K562 (cell line): Measurements from ENCODE around the gene DDOST. TPM values are rescaled to one million over a fixed set of nuclear protein-coding genes. Genes with fewer than 3 reads are reported as not detected.

Experiments used
- ATAC-seq: fragments of 200-7000 bp; cut with Tn5 transposase; 3 replicates; pipeline ENCODE4 v1.9.1; 2020; ENCODE audit warnings: moderate library complexity
- BruUV-seq: library from RNA; stranded (reverse); fragments of 400-500 nt; replicated peaks from 2 replicates; lab custom pipeline; 2021; lab: Mats Ljungman, UMichigan
- CTCF ChIA-PET: fragments of 300-600 bp; formaldehyde crosslinking; extraction: SDS; loops from one replicate; lab custom pipeline; 2021; ENCODE audit warnings: low intra/inter-chr PET ratio; lab: Yijun Ruan, JAX
- POLR2A ChIA-PET: fragments of 300-600, 350-650 bp; sonication (Branson Sonifier 250); formaldehyde crosslinking; extraction: SDS; loops from one replicate; lab custom pipeline; 2021; ENCODE audit warnings: antibody characterized with exemption, inconsistent platforms; lab: Yijun Ruan, JAX
- DNase-seq, 4 experiments: peaks; one replicate each; pipeline versions ENCODE4 v3.0.0 to v3.0.0-alpha.2; 2011 to 2018; ENCODE audit warnings: low spot score in 3 of 4, mixed read lengths in 3 of 4; ENCODE audit errors: extremely low read depth in 1 of 4
- FAIRE-seq: peaks from 2 replicates; lab custom pipeline; 2011; peaks lifted over from hg19 to GRCh38; lab: Jason Lieb, UNC
- H2AFZ ChIP-seq: 2 replicates; pipeline ENCODE4 v1.6.0; 2011; ENCODE audit warnings: low read depth, low read length, control low read depth, inconsistent platforms
- H3K27ac ChIP-seq: fragments of 200-600 bp; 3 replicates; pipeline ENCODE4 v1.8.0; 2011; ENCODE audit warnings: low read depth, mild to moderate bottlenecking, control low read depth, inconsistent platforms, low read length, moderate library complexity, mixed read lengths; ENCODE audit errors: extremely low read depth
- H3K27me3 ChIP-seq, 2 experiments: fragments of 300-600 bp in 1 of 2; 2 replicates in 1 of 2; 3 replicates in 1 of 2; pipeline versions ENCODE4 v1.6.0 to v1.8.0; 2011; ENCODE audit warnings: inconsistent platforms in 2 of 2, low read length in 2 of 2, mild to moderate bottlenecking in 1 of 2, mixed read lengths in 1 of 2, moderate library complexity in 1 of 2; ENCODE audit not compliant: control insufficient read depth in 2 of 2, insufficient read depth in 2 of 2
- H3K36me3 ChIP-seq: fragments of 300-600 bp; 3 replicates; pipeline ENCODE4 v1.8.0; 2011; ENCODE audit warnings: mild to moderate bottlenecking, low read length, inconsistent platforms; ENCODE audit not compliant: control insufficient read depth, insufficient read depth
- H3K4me1 ChIP-seq, 2 experiments: fragments of 200-600 bp in 1 of 2; replicated peaks in 1 of 2; 2 replicates in 1 of 2; 3 replicates in 1 of 2; pipeline versions ENCODE4 v1.5.1 to v1.8.0; 2011; ENCODE audit warnings: inconsistent platforms in 2 of 2, low read length in 2 of 2, mild to moderate bottlenecking in 1 of 2, mixed read lengths in 1 of 2, moderate library complexity in 1 of 2; ENCODE audit not compliant: control insufficient read depth in 2 of 2, insufficient read depth in 2 of 2
- H3K4me2 ChIP-seq: 2 replicates; pipeline ENCODE4 v1.6.1; 2011; ENCODE audit warnings: low read length, control low read depth, inconsistent platforms, mixed read lengths; ENCODE audit not compliant: insufficient read depth
- H3K4me3 ChIP-seq: fragments of 200-600 bp; sonication (generic), shearing (Covaris generic); 2 replicates; pipeline ENCODE4 v1.5.1; 2016; ENCODE audit warnings: control low read depth, inconsistent platforms
- H3K79me2 ChIP-seq: fragments of 200-600 bp; 3 replicates; pipeline ENCODE4 v1.8.0; 2011; ENCODE audit warnings: low read length, inconsistent platforms; ENCODE audit not compliant: control insufficient read depth, insufficient read depth
- H3K9ac ChIP-seq, 2 experiments: 2 replicates each; pipeline versions ENCODE4 v1.6.0 to v1.6.1; 2011; ENCODE audit warnings: low read depth in 2 of 2, low read length in 2 of 2, control low read depth in 1 of 2, inconsistent platforms in 1 of 2, mild to moderate bottlenecking in 1 of 2, mixed read lengths in 1 of 2; ENCODE audit not compliant: insufficient read depth in 1 of 2
- H3K9me1 ChIP-seq: one replicate; pipeline ENCODE4 v1.6.0; 2011; ENCODE audit warnings: inconsistent platforms, mild to moderate bottlenecking, low read length, moderate library complexity; ENCODE audit not compliant: control insufficient read depth, insufficient read depth
- H3K9me3 ChIP-seq: replicated peaks from 2 replicates; pipeline ENCODE4 v1.5.1; 2011; ENCODE audit warnings: low read depth, low read length, inconsistent platforms; ENCODE audit not compliant: control insufficient read depth, insufficient read depth
- H4K20me1 ChIP-seq: replicated peaks from 2 replicates; pipeline ENCODE4 v1.6.1; 2011; ENCODE audit warnings: low read length, inconsistent platforms, mixed read lengths; ENCODE audit not compliant: control insufficient read depth, insufficient read depth
- AFF4 ChIP-seq: sonication (generic); formaldehyde crosslinking; IDR thresholded peaks from 2 replicates; pipeline ENCODE4 v1.8.0; 2023; ENCODE audit warnings: mild to moderate bottlenecking, missing genetic modification reagents
- CTBP1 ChIP-seq: fragments of 450-650 bp; IDR thresholded peaks from 2 replicates; pipeline ENCODE4 v1.6.1; 2016; ENCODE audit warnings: borderline replicate concordance
- E2F8 ChIP-seq: fragments of 450-650 bp; IDR thresholded peaks from 2 replicates; pipeline ENCODE4 v1.7.1; 2018; ENCODE audit warnings: mild to moderate bottlenecking, low read depth; ENCODE audit not compliant: partially characterized antibody
- FOS ChIP-seq: IDR thresholded peaks from 3 replicates; pipeline ENCODE4 v1.6.1; 2011; ENCODE audit not compliant: insufficient read length; ENCODE audit errors: extremely low read depth
- HBP1 ChIP-seq: fragments of 450-650 bp; formaldehyde crosslinking; IDR thresholded peaks from 2 replicates; pipeline ENCODE4 v1.4.0; 2022; ENCODE audit warnings: missing genetic modification characterization
- HNRNPLL ChIP-seq: fragments of 200-400 bp; formaldehyde crosslinking; IDR thresholded peaks from 2 replicates; pipeline ENCODE4 v1.6.1; 2017; ENCODE audit warnings: low read length, low read depth, mild to moderate bottlenecking; ENCODE audit not compliant: poor library complexity, severe bottlenecking
- SAFB ChIP-seq: fragments of 200-400 bp; formaldehyde crosslinking; IDR thresholded peaks from 2 replicates; pipeline ENCODE4 v1.6.1; 2017; ENCODE audit warnings: low read depth, low read length, borderline replicate concordance
- ZNF444 ChIP-seq: fragments of 250-450 bp; sonication (Bioruptor Pico); IDR thresholded peaks from 2 replicates; pipeline ENCODE4 v1.4.0; 2020; ENCODE audit warnings: mild to moderate bottlenecking, moderate library complexity
- ZNF609 ChIP-seq: sonication (generic); formaldehyde crosslinking; IDR thresholded peaks from 2 replicates; pipeline ENCODE4 v1.8.1; 2023; ENCODE audit warnings: missing genetic modification reagents, mild to moderate bottlenecking, borderline replicate concordance
- WGBS: fragments of 100-300 bp; shearing (Covaris generic); methylation state at CpG from one replicate; pipeline ENCODE4 v1.1.6; 2016; ENCODE audit warnings: low coverage, mixed read lengths; ENCODE audit not compliant: insufficient coverage; ENCODE audit errors: missing lambda C conversion rate; 5-methylcytosine and 5-hydroxymethylcytosine counted together
- in situ Hi-C: fragments of 300-500 bp; cut with MboI; formaldehyde crosslinking; loops from 4 replicates; pipeline ENCODE4 v1.15.0; 2018; ENCODE audit warnings: inconsistent platforms, mixed read lengths
- intact Hi-C: fragments of 100-400 bp; cut with micrococcal nuclease; formaldehyde crosslinking; loops from 2 replicates; pipeline ENCODE4 v1.14.2; 2022
- polyA plus RNA-seq, 8 experiments: library from polyadenylated mRNA; depleted of rRNA in 4 of 8; stranded (reverse) in 5 of 8; unstranded in 3 of 8; fragments of >200 nt; fragmentation: Nextera tagmentation in 2 of 8; fragmentation: Illumina TruSeq in 1 of 8; extraction: Ambion mirVana in 2 of 8; extraction: Trizol in 1 of 8; gene quantifications; 2 replicates each; pipeline versions ENCODE4 v1.2.1 to v1.2.3, GENCODE V29; 2011 to 2014; ENCODE audit warnings: inconsistent platforms in 1 of 8, missing spikeins in 1 of 8
- total RNA-seq, 7 experiments: library from RNA; depleted of rRNA in 6 of 7; stranded (reverse); fragments of >200 nt in 6 of 7; fragmentation: Illumina TruSeq in 2 of 7; extraction: Trizol in 2 of 7; gene quantifications; 2 replicates each; pipeline versions ENCODE4 v1.2.1 to v1.2.3, GENCODE V29; 2011 to 2021; ENCODE audit warnings: low replicate concordance in 1 of 7

The DDOST gene
- total and polyA plus RNA-seq, 9 of the 15 experiments (the other 6 are each of a cell fraction or from before 2014, with no cell fraction given), result 173 to 306 (median 222) TPM

- CTCF ChIA-PET, result no interaction called here
- TF ChIP-seq CTBP1 (no peak), AFF4 (CRISPR knock-in tag) (no peak), ZNF609 (CRISPR knock-in tag) (no peak), SAFB (no peak), FOS (no peak), HNRNPLL (no peak), ZNF444 (CRISPR knock-in tag) (no peak), E2F8 (no peak), HBP1 (CRISPR knock-in tag) (no peak)
Measured at GRCh38 chr1:20609541-20609940, 51.6 kb downstream of the DDOST start.

More at GRCh38 chr1:20609541-20609940, 51.6 kb downstream of the DDOST start:
- H3K4me1 ChIP-seq, result peaks cover 2 to 6% of the 10 kb centered on the region in 2 experiments; a peak in 2 of 5 replicates
- no peak for DNase-seq
- peaks cover 23 to 24% of the 10 kb centered on the region in 2 experiments for H3K27me3 ChIP-seq
- ATAC-seq, result no peak
- H3K79me2 ChIP-seq, result no peaks in the 10 kb centered on the region
- in situ Hi-C loops, result no loop called here
- H2AFZ ChIP-seq, result no peak overlapping the region
- FAIRE-seq, result no peak
- no peak overlapping the region for H3K9ac ChIP-seq
- 21% methylated on average over 6 of the region's 6 CpGs for WGBS
- BruUV-seq, result no TSS peak
- POLR2A ChIA-PET, result interaction anchor here (0.7 to 1.6 kb wide), 5 partner anchors 9 to 42 kb away, joined by 3 to 4 read pairs (median 3); no protein-coding TSS in a partner anchor
- H3K4me2 ChIP-seq, result no peak overlapping the region
- H3K4me3 ChIP-seq, result no peak overlapping the region
- H4K20me1 ChIP-seq, result no peaks in the 10 kb centered on the region
- no peaks in the 10 kb centered on the region for H3K36me3 ChIP-seq
- intact Hi-C loops, result no loop called here
- H3K27ac ChIP-seq, result no peak overlapping the region
- no peaks in the 10 kb centered on the region for H3K9me3 ChIP-seq
- no peaks in the 10 kb centered on the region for H3K9me1 ChIP-seq
